DMS53 (cell line): Measurements from ENCODE around the gene CORO2A.

ENCODE experiments used
- DNase-seq: peaks from one replicate; lab custom pipeline; 2025; lab: John Stamatoyannopoulos, UW

Gene CORO2A

DNA sequence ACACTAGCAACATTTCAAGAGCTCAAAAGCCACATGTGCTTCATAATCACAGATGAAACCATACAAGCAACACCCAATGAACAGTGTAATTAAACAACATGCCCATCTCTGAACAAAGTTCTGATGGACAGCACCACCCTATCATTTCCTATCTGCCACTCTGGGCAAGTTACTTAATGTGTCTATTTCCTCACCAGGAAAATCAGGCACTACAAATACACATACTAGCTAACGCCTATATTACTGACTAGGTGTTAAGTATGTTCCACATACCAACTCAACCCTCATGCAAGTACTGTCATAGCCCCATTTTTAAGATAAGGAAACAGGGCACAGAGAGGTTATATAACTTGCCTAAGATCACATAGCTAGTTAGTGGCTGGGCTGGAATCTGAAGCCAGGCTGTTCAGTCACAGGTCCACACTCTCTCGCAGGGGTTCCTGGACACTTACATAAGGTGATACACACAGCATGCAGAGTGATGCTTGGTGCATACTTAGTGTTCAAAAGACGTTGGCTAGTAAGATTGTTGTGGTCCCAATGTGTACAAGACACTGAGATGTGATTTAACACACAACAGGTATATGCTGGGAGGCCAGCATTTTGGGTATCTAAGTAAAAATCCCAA, 24.2 kb downstream of the CORO2A start:
- DNase-seq, result no peak

DNA sequence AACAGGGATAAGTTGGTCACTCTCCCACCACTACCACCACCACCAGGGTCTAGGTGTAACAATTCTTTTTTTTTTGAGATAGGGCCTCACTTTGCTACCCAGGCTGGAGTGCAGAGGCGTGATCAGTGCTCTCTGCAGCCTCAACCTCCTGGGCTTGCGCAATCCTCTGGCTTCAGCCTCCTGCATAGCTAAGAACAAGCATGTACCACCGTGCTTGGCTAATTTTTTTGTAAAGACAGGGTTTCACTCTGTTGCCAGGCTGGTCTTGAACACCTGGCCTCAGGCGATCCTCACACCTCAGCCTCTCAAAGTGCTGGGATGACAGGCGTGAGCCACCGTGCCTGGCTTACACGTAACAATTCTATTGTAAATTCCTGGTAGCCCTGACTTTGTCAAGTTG, 27.5 kb downstream of the CORO2A start:
- DNase-seq, result no peak

DNA sequence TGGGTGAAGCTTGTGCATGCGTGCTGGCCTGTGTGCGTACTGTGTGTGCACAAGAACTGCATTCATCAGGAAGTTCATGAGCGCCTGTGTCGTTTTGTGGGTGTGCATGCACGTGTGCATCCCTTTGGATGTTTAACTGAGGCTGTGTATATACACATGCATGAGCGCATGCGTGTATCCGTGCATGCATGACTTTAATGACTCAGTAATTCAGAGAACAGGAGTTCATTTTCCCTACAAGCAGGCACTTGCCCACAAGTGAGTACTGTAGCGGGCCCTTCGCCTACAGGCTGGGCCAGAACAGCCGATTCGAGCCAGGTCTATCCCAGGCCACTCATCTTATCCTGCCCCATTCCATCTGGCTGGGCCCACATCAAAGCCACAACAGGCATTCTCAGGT, 29.8 kb downstream of the CORO2A start:
- DNase-seq, result no peak

DNA sequence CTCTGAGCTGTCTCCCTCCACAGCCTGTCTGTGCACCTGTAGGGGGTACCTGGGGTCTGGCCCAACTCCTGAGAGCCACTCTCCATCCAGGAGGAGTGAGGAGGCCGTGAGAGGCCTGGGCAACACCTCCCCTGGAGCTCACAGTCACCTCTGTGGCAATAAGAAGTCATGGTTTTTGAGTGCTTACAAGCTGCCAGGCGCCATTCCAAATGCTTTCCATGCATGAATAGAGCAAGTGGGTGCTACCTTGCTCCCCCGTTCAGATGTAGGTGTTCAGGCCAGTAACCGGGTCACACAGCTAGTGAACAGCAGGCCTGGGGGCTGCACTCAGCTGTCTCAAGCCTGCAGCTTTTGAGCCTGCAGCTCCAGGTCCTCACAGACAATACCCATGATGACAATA, 30.6 kb downstream of the CORO2A start:
- DNase-seq, result no peak

DNA sequence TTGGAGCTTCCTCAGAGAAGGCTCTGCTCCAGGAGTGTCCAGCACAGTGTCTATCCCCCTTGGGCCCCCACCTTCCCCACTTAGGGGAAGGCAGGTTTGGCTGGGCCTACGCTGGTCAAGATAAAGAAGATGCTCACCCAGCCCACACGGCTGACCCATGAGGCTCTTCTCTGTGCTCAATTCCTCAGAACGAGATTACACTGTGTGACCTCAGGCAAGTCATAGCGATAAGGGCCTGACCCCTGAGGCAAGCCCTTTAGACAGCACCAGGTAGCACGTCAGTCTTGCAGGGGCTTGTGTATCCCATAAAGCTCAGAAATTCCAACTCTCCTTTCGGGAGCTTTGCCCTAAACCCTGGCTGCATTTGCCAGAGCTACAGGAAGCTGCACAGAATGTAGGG, 32.6 kb downstream of the CORO2A start:
- DNase-seq, result no peak

DNA sequence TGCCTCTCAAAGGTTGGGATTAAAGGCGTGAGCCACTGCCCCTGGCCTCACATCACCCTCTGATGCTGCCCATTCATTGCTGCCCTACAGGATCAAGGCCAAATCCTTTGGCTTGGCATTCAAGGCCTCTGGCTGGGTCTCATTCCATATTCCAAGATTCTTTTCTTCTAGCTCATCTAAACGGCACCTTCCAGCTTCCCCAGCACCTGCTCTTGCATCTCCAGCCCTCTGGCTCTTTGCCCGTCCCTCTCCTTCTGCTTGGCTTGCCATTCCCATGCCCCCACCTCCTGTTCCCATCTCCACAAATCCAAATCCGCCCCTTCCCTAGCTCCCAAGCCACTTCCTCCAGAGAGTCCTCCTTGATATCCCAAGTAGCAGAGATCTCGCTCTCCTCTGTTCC, 33.1 kb downstream of the CORO2A start:
- DNase-seq, result no peak

DNA sequence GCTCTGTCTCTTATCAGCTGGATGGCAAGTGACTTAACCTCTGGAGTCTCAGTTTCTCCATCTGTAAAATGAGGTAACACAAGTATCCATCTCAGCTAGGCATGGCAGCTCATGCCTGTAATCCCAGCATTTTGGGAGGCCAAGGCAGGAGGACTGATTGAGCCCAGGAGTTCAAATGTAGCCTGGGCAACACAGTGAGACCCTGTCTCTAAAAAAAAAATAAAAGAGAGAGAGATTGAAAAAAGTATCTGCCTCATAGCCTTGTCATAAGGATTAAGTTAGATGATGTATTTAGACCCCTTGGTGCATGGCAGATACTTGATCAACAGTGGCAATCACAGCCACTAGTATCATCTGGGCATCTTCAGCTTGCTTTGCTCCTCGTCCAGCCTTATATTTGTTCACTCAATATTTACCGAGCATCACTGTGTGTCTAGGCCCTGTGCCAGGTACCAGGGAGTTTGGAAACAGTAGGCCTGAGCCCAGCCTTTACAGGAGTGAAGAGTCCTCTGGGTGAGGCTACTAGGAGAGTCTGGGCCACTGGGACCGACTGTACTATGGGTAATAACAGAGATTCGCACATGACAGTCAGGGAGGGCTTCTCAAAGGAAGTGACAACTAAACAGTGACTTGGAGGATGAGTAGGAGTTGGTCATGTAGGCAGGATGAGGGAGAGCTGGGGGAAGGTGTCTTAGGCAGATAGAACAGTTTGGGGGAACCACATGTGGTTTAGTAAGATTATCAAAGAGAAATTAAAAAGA, 34.2 kb downstream of the CORO2A start:
- DNase-seq, result peak; percentile 87

DNA sequence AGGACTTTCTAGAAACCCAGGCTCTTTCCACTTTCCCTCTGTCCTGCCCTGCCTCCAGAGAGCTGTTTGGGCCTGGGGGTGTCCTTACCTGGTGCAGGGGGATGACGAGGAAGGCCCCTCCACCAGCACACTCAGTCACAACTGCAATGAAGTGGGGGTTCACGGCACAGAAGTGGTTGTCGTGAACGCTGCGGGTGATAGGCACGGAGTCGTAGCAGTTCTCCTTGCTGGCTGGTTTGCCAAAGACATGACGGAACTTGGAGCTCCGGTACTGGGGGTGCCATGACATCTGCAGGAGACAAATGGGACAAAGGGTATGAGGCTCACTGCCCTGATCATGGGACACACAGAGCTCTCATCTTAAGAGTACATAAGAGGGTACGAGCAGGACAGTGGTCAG, 35.1 kb downstream of the CORO2A start:
- DNase-seq, result no peak

DNA sequence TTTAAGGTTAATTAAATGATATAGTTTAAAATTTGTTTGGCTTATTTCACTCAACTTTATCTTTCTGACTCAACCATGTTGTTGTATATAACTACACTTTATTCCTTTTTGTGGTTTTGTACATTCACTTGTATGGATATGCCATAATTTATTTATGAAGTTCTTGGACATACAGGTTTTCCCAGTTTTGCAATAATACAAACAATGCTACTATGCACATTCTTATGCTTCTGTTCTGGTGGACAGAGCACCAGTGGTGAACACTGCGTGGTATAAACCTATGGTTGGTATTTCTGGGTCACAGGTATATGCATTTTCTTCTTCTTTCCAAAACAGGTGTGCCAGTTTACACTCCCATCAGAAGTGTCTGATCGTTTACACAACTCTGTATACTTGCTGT, 37.8 kb downstream of the CORO2A start:
- DNase-seq, result peak; percentile 45

DNA sequence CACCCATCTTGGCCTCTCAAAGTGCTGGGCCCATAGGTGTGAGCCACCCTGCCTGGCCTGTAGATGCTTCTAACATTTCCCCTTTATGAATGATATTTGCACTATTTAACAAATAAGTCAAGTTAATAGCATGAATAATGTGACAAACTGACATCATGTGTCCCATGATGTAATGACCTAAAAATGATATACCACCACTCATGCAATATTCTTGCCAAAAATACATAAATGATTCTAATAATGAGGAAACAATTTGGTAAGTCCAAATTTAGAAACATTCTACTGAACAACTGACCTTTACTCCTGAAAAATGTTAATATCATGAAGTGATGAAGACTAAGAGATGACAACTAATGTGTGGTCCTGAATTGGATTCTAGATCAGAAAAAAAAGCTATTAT, 39.9 kb downstream of the CORO2A start:
- no peak for DNase-seq

DNA sequence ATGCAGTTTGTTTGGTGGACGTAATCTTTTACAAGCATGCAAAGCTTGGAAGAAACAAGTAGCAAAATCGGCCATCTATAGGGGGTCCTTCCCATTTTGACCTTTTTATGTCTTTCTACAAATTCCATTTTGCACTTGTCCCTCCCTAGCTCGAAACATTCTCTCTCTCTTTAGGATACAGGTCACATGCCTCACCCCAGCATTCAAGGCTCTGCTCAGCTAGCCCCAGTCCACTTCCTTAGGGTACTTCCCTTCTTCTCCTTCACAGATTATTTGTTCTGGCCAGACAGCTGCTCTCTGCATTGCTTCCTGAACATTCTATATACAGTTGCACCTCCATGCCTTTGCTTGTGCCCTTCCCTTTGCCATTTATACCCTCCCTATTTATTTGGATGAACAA, 41.7 kb downstream of the CORO2A start:
- peak; percentile 17 for DNase-seq

DNA sequence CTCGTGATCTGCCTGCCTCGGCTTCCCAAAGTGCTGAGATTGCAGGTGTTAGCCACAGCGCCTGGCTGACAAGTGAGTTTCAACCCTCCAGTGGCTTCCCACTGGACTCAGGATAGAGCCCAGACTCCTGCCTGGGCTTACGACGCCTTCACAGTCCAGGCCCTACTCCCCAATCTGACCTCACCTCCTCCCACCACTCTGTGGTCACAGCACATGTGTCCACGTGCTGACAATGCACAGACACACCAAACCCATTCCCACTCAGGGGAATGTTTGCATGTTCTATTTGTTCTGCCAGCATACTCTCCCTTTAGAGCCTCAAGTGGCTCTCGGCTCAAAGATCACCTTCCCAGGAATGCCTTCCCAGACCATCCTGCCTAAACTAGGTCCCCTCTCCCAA, 42.3 kb downstream of the CORO2A start:
- DNase-seq, result peak; percentile 51

DNA sequence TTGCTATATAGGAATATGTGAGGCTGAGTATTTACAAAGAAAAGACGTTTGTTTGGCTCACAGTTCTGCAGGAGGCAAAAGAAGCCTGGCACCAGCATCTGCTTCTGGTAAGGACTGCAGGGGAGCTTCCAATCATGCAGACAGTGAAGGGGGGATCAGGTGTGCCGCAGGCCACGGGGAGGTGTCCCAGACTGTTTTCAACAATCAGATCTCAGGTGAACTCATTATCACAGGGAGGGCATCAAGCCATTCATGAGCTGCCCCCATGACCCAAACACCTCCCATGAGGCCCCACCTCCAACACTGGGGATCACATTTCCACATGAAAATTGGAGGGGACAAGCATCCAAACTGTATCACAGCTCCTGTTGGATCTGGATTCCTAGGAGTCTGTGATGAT, 43.0 kb downstream of the CORO2A start:
- DNase-seq, result no peak

DNA sequence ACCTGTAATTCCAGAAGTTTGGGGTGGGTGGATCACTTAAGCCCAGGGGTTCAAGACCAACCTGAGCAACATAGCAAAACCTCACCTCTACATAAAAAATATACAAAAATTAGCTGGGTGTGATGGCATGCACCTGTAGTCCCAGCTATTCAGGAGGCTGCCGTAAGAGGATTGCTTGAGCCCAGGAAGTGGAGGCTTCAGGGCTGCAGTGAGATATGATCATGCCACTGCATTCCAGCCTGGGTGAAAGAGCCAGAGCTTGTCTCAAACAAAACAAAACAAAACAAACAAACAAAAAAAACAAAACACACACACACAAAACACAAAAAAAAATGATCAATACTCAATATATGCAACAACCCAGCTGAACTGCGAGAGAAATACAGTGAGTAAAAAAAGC, 44.0 kb downstream of the CORO2A start:
- DNase-seq, result no peak

DNA sequence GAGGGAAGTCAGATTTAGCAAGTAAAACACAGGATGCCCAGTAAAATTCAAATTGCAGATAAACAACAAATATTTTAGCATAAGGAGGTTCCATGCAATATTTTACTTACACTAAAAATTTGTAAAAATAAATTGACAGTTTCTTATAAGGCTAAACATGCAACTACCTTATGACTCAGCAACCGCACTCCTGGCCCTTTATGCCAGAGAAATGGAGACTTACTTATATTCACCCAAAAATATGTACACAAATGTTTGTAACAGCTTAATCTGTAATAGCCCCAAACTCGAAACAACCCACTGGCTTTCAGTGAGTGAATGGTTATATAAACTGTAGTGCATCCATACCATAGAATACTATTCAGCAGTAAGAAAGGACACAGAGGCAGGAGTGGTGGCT, 44.9 kb downstream of the CORO2A start:
- DNase-seq, result no peak

DNA sequence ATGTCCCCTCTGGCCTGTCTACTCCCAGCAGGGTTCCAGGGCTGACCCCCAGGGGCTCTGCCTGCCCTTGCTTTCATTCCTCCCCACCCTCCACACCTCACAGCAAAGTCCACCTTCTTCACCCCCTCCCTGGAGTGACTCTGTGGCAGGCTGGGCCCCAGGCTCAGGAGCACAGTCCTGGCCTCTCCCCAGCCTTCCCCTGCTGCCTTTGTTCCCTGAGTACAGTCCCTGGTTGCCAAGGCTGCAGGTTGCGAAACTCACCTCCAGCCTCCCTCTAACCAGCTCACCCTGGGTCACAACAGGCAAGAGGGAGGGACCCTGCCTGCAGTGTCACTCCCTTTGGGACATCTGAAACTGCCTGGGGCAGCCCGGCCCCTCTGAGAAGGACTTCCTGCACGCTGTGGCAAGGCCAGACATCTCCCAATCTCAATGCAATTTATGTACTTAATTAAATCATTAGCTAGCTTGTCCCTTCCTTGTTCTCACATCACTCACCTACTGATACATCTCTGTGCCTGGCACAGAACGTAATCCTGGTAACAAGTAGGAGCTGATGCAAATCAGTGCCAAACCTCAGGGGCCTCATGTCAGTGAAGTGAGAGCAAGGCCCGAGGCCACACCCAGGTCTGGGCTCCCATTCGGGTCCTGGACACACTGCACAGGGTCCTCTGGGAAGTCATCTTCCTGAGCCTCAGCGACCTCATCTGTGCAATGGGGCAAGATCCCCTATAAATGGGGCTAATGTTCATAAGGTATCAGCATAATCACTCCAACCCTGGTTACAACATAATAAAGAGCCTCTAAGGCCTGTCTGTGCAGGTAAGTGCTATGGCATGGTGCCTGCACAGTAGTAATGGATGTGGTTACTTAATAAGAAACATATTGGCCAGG, 46.1 kb downstream of the CORO2A start:
- DNase-seq, result peak; percentile 31

DNA sequence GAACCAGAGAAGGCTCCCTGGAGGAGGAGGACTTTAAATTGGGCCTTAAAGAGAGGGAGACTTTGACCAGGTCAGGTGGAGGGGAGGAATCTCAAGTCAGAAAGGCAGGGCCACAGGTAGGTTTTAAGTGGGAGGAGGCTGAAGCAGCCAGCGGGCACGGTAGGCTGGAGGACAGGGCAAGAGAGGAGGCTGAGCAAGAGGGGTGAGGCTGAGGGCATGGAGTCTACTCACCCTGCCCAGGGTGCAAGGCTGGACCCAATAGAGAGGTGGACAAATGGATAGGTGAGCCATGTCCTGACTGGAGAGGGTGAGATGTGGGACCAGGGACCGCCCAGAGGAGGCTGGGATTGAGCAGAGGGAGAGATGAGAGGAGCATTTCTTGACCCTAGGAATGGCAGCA, 47.8 kb downstream of the CORO2A start:
- DNase-seq, result no peak

DNA sequence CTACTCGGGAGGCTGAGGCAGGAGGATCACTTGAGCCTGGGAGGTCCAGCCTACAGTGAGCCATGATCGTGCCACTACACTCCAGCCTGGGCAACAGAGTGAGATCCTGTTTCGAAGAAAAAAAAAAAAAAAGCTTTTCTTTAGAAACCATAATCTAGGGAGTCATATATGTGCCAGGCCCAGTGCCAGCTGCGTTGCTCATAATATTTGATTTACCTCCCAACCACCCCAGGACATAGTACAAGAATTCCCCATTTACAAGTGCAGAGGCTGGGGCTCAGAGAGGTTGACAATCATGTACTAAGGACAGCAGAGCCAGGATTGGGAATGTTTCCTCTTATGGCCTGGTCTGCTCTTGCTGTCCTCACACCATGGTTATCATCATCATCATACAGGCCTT, 48.4 kb downstream of the CORO2A start:
- no peak for DNase-seq

DNA sequence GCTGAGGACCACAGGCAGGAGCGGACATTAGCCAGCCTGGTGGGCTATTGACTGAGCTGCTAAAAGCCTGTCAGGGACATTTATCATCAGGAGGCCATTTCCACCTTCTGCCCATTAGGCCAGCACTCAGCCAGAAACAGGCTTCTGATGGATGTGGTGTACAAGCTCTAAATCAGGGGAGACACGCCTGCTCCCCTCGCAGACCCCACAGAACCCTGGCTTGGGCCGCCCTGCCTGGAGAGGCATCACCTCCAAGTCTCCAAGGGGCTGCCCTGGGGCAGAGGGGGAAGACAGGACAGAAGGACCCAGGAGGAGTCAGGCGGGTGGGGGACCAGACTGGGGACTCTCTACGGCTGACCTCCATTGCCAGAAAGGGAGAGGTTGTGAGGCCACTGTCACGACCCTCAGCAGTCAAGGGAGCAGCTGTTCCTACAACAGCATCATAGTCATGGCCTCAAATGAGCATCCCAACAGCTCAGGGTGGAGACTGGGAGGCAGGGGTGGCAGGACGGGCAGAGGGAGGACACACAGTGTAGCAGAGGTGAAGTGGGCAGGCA, 49.4 kb downstream of the CORO2A start:
- no peak for DNase-seq

DNA sequence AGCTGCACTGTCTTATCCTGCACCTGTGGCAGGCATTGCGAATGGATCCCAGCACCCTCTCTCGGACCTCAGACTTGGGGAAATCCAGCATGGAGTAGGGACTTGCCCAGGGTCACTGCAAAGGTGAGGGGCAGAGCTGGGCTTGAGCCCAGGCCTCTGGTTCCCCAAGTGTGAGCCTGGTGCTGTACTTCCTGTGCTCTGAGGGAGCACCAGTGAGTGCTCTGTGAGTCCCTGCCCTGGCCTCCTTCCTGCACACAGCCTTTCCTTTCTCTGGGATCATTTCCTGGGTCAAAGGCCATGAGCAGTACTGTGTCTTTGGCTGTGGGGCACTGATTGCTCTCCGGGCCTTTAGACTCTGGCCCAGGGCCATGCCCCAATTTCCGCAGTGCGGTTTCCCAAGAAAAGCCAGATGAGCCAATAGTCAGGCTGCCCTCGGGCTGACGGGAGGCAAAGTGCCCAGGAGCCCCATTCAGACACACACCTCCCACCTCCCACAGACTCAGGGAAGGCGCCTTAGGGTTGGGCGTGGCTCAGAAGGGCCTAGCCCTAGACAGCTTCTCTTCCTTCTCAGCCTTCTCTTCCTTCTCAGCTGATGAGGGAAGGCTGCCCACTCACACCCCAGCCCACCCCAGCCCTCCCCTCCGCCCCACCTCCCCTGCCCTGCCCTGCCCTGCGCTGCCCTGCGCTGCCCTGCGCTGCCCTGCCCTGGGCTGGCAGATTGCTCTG, 50.1 kb downstream of the CORO2A start:
- no peak for DNase-seq

DNA sequence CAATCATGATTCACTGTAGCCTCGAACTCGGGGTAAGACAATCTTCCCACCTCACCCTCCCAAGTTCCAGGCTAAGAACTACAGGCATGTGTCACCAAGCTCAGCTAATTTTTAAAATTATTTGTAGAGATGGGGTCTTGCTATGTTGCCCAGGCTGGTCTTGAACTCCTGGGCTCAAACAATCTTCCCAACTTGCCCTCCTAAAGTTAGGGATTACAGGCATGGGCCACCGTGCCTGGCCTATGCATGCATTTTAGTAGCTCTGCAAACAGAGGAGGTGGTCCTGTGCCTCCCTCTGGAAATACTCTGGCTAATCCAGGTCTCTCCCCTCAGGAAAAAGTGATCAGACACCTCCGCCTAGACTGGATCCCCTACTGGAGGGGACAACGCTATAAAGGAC, 51.9 kb downstream of the CORO2A start:
- no peak for DNase-seq

DNA sequence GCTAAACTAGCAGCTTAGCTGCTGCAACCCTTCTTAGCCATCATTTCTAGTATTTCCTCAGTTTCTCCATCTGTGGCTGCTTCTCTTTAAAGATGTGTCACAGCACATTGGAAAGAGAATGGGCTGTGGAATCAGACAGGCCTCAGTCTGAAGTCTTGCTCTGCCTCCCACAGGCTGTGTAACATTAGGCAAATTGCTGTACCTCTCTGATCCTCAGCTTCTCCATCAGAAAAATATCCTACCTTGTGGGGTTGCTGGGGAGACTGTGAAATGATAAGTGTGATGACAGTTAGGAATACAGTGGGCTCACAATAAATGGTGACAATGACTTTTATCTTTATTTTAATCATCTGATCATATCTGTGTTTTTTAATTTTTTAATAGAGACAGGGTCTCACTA, 55.9 kb downstream of the CORO2A start:
- DNase-seq, result no peak
